ENCODE data around the gene CLEC4G.

- TF ChIP-seq CTCF (conservative IDR thresholded peaks at IDR 0.05 in 1 of 2, IDR thresholded peaks at IDR 0.05 in 1 of 2; ENCODE audit: extremely low read depth in 1 of 2, insufficient read depth in 1 of 2, low read depth in 1 of 2, low read length in 2 of 2), result no peak
- no peak for TF ChIP-seq EZH2 (IDR thresholded peaks at IDR 0.05; ENCODE audit: borderline replicate concordance, low read length)
These were observed 8.1 kb upstream of the CLEC4G start for GRCh38 chr19:7739801-7740681.

Data from mammary epithelial cell (primary cell).